HEK293 (cell line): Measurements from ENCODE around the gene KIAA1755.

Source experiments
- OSR2 ChIP-seq: fragments of 450-650 bp; formaldehyde crosslinking; IDR thresholded peaks from 2 replicates; pipeline ENCODE4 v1.5.1; 2016; ENCODE audit warnings: missing biosample characterization, missing genetic modification characterization
- REPIN1 ChIP-seq: fragments of 450-650 bp; formaldehyde crosslinking; IDR thresholded peaks from 2 replicates; pipeline ENCODE4 v1.5.1; 2017; ENCODE audit warnings: missing biosample characterization, missing genetic modification characterization, low read depth
- ZBTB26 ChIP-seq: fragments of 450-650 bp; formaldehyde crosslinking; optimal IDR thresholded peaks from 2 replicates; pipeline ENCODE3; 2016; ENCODE audit warnings: missing biosample characterization, mild to moderate bottlenecking, missing genetic modification characterization
- ZNF132 ChIP-seq: fragments of 450-650 bp; formaldehyde crosslinking; IDR thresholded peaks from 2 replicates; pipeline ENCODE4 v1.5.1; 2017; ENCODE audit warnings: missing biosample characterization, missing genetic modification characterization, borderline replicate concordance
- ZNF24 ChIP-seq: fragments of 450-650 bp; formaldehyde crosslinking; IDR thresholded peaks from 2 replicates; pipeline ENCODE4 v1.5.1; 2016; ENCODE audit warnings: missing biosample characterization, missing genetic modification characterization
- ZNF274 ChIP-seq, 2 experiments: fragments of 200-500 bp in 1 of 2; fragments of 450-650 bp in 1 of 2; sonication (Bioruptor generic) in 1 of 2; formaldehyde crosslinking in 1 of 2; IDR thresholded peaks; 2 replicates each; pipeline versions ENCODE4 v1.5.1 to v1.6.1; 2014 to 2016; ENCODE audit warnings: borderline replicate concordance in 1 of 2, inconsistent platforms in 1 of 2, low read length in 1 of 2, missing biosample characterization in 1 of 2, missing genetic modification characterization in 1 of 2
- ZNF280D ChIP-seq: fragments of 450-650 bp; formaldehyde crosslinking; IDR thresholded peaks from 2 replicates; pipeline ENCODE4 v1.5.1; 2016; ENCODE audit warnings: missing biosample characterization, missing genetic modification characterization
- ZNF629 ChIP-seq: fragments of 450-650 bp; formaldehyde crosslinking; IDR thresholded peaks from 2 replicates; pipeline ENCODE4 v1.5.1; 2017; ENCODE audit warnings: missing biosample characterization, missing genetic modification characterization
- ZNF654 ChIP-seq: fragments of 450-650 bp; formaldehyde crosslinking; IDR thresholded peaks from 2 replicates; pipeline ENCODE4 v1.5.1; 2016; ENCODE audit warnings: low read depth, missing biosample characterization, missing genetic modification characterization
- ZNF837 ChIP-seq: fragments of 450-650 bp; formaldehyde crosslinking; IDR thresholded peaks from 2 replicates; pipeline ENCODE4 v1.5.1; 2016; ENCODE audit warnings: missing biosample characterization, missing genetic modification characterization
- TF ChIP-seq, protein P1 (sequence below): fragments of 450-650 bp; formaldehyde crosslinking; IDR thresholded peaks from 2 replicates; pipeline ENCODE4 v1.5.1; 2016; ENCODE audit warnings: missing biosample characterization, missing genetic modification characterization
- TF ChIP-seq, protein P2 (sequence below): fragments of 450-650 bp; formaldehyde crosslinking; IDR thresholded peaks from 2 replicates; pipeline ENCODE4 v1.5.1; 2016; ENCODE audit warnings: missing biosample characterization, missing genetic modification characterization, low read depth
- TF ChIP-seq, protein P3 (sequence below): fragments of 450-650 bp; formaldehyde crosslinking; IDR thresholded peaks from 2 replicates; pipeline ENCODE4 v1.5.1; 2016; ENCODE audit warnings: missing biosample characterization, missing genetic modification characterization, borderline replicate concordance
- TF ChIP-seq, protein P4 (sequence below): fragments of 450-650 bp; formaldehyde crosslinking; IDR thresholded peaks from 2 replicates; pipeline ENCODE4 v1.5.1; 2016; ENCODE audit warnings: missing biosample characterization, missing genetic modification characterization

DNA sequence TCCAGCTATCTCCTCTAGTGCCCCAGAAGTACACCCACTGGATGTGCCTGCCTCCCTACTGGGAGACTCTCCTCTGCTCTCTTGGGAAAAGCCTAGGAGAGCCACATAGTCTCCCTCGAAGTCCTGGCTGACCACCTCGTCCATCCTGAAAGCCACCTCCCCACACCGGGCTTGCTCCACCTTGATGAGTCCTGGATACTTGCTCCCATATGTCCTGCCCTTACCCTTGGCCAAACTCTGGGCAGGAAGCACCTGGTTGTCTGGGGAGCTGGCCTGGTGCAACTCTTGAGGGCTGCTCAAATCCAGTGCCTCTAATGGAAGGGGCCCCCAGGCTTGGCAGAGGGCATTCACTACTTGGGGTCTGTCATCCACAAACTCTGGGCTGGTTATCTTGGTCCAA, 19.3 kb downstream of the KIAA1755 start:
- TF ChIP-seq, protein P1, sequence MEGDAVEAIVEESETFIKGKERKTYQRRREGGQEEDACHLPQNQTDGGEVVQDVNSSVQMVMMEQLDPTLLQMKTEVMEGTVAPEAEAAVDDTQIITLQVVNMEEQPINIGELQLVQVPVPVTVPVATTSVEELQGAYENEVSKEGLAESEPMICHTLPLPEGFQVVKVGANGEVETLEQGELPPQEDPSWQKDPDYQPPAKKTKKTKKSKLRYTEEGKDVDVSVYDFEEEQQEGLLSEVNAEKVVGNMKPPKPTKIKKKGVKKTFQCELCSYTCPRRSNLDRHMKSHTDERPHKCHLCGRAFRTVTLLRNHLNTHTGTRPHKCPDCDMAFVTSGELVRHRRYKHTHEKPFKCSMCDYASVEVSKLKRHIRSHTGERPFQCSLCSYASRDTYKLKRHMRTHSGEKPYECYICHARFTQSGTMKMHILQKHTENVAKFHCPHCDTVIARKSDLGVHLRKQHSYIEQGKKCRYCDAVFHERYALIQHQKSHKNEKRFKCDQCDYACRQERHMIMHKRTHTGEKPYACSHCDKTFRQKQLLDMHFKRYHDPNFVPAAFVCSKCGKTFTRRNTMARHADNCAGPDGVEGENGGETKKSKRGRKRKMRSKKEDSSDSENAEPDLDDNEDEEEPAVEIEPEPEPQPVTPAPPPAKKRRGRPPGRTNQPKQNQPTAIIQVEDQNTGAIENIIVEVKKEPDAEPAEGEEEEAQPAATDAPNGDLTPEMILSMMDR (tag by site-specific recombination), result no peak
- TF ChIP-seq ZNF274 (IDR thresholded peaks at IDR 0.05; ENCODE audit: low read length) (no peak), ZNF274 (tag by site-specific recombination; IDR thresholded peaks at IDR 0.05; ENCODE audit: borderline replicate concordance) (no peak), ZNF280D (tag by site-specific recombination) (no peak), ZBTB26 (tag by site-specific recombination) (no peak), OSR2 (tag by site-specific recombination) (no peak), REPIN1 (tag by site-specific recombination) (no peak), ZNF24 (no peak), ZNF654 (tag by site-specific recombination) (no peak), ZNF629 (no peak), ZNF837 (tag by site-specific recombination) (no peak), ZNF132 (tag by site-specific recombination) (no peak)
- TF ChIP-seq, protein P2, sequence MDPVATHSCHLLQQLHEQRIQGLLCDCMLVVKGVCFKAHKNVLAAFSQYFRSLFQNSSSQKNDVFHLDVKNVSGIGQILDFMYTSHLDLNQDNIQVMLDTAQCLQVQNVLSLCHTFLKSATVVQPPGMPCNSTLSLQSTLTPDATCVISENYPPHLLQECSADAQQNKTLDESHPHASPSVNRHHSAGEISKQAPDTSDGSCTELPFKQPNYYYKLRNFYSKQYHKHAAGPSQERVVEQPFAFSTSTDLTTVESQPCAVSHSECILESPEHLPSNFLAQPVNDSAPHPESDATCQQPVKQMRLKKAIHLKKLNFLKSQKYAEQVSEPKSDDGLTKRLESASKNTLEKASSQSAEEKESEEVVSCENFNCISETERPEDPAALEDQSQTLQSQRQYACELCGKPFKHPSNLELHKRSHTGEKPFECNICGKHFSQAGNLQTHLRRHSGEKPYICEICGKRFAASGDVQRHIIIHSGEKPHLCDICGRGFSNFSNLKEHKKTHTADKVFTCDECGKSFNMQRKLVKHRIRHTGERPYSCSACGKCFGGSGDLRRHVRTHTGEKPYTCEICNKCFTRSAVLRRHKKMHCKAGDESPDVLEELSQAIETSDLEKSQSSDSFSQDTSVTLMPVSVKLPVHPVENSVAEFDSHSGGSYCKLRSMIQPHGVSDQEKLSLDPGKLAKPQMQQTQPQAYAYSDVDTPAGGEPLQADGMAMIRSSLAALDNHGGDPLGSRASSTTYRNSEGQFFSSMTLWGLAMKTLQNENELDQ (tag by site-specific recombination), result no peak
- TF ChIP-seq, protein P3, sequence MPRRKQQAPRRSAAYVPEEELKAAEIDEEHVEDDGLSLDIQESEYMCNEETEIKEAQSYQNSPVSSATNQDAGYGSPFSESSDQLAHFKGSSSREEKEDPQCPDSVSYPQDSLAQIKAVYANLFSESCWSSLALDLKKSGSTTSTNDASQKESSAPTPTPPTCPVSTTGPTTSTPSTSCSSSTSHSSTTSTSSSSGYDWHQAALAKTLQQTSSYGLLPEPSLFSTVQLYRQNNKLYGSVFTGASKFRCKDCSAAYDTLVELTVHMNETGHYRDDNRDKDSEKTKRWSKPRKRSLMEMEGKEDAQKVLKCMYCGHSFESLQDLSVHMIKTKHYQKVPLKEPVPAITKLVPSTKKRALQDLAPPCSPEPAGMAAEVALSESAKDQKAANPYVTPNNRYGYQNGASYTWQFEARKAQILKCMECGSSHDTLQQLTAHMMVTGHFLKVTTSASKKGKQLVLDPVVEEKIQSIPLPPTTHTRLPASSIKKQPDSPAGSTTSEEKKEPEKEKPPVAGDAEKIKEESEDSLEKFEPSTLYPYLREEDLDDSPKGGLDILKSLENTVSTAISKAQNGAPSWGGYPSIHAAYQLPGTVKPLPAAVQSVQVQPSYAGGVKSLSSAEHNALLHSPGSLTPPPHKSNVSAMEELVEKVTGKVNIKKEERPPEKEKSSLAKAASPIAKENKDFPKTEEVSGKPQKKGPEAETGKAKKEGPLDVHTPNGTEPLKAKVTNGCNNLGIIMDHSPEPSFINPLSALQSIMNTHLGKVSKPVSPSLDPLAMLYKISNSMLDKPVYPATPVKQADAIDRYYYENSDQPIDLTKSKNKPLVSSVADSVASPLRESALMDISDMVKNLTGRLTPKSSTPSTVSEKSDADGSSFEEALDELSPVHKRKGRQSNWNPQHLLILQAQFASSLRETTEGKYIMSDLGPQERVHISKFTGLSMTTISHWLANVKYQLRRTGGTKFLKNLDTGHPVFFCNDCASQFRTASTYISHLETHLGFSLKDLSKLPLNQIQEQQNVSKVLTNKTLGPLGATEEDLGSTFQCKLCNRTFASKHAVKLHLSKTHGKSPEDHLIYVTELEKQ (tag by site-specific recombination), result no peak
- TF ChIP-seq, protein P4, sequence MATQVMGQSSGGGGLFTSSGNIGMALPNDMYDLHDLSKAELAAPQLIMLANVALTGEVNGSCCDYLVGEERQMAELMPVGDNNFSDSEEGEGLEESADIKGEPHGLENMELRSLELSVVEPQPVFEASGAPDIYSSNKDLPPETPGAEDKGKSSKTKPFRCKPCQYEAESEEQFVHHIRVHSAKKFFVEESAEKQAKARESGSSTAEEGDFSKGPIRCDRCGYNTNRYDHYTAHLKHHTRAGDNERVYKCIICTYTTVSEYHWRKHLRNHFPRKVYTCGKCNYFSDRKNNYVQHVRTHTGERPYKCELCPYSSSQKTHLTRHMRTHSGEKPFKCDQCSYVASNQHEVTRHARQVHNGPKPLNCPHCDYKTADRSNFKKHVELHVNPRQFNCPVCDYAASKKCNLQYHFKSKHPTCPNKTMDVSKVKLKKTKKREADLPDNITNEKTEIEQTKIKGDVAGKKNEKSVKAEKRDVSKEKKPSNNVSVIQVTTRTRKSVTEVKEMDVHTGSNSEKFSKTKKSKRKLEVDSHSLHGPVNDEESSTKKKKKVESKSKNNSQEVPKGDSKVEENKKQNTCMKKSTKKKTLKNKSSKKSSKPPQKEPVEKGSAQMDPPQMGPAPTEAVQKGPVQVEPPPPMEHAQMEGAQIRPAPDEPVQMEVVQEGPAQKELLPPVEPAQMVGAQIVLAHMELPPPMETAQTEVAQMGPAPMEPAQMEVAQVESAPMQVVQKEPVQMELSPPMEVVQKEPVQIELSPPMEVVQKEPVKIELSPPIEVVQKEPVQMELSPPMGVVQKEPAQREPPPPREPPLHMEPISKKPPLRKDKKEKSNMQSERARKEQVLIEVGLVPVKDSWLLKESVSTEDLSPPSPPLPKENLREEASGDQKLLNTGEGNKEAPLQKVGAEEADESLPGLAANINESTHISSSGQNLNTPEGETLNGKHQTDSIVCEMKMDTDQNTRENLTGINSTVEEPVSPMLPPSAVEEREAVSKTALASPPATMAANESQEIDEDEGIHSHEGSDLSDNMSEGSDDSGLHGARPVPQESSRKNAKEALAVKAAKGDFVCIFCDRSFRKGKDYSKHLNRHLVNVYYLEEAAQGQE, result no peak
